NCI-H446 (cell line): ENCODE data around the gene ZNF628.

Experiments
- DNase-seq, 2 experiments: peaks; one replicate each; lab custom pipeline; 2025; lab: John Stamatoyannopoulos, UW

Gene ZNF628

DNA sequence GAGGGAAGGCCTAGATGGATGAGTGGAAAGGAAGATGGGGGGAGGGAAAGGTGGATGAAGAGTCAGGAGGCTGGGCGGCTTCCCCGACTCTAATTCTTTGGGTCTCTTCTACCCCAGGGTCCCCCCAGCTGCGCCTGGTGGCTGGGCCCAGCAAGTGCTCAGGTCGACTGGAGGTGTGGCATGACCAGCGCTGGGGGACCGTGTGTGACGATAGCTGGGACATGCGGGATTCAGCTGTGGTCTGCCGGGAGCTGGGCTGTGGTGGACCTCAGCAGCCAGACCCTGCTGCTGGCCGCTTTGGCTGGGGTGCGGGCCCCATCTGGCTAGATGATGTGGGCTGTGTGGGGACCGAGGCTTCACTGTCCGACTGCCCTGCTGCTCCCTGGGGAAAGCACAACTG lies 21.3 kb downstream of the ZNF628 start:
- no peak for DNase-seq

DNA sequence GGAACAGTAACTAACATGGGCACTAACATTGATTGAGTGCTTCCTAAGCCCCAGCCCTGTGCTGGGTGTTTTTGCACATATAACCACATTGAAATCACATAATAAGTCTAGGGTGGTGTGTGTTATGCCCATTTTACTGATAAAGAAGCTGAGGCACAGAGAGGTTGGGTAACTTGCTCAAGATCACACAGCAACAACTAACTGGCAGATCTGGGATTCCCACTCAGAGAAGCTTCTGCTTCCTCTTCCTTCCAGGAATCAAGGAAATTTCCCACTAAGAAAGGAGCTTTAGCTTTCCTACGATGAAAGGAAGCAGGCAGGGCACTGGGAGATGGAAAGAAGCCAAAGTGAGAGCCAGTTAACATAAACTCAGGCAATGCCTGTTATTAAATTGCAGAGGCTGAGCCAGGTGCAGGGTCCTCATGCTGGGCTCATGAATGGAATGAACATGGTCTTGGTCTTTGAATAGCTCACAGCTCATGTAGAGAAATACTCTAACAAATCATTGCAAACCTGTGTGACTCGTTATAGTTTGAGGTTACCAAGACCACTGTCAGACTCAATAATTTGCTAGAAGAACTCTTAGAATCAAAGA lies 21.9 kb downstream of the ZNF628 start:
- DNase-seq: no peak

DNA sequence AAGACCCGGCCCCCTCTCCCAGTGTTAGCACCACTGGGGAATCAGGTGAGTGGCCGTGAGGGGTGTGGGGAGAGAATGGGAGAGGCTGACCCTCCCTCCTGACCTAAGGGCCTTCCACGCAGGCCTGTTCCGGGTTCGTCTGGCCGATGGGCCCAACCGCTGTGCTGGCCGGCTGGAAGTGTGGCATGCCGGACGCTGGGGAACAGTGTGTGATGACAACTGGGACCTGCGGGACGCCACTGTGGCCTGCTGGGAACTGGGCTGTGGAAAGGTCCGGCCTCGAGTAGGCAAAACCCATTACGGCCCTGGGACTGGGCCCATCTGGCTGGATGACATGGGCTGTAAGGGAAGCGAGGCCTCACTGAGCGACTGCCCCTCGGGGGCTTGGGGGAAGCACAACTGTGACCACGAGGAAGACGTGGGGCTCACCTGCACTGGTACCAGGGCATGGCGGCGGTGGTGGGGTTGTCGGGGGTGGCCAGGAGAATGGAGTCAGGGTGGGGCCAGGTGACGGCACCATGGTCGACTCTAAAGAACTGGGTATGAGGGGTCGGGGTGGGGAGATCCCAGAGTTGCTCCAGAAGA lies 24.0 kb downstream of the ZNF628 start:
- DNase-seq: no peak

DNA sequence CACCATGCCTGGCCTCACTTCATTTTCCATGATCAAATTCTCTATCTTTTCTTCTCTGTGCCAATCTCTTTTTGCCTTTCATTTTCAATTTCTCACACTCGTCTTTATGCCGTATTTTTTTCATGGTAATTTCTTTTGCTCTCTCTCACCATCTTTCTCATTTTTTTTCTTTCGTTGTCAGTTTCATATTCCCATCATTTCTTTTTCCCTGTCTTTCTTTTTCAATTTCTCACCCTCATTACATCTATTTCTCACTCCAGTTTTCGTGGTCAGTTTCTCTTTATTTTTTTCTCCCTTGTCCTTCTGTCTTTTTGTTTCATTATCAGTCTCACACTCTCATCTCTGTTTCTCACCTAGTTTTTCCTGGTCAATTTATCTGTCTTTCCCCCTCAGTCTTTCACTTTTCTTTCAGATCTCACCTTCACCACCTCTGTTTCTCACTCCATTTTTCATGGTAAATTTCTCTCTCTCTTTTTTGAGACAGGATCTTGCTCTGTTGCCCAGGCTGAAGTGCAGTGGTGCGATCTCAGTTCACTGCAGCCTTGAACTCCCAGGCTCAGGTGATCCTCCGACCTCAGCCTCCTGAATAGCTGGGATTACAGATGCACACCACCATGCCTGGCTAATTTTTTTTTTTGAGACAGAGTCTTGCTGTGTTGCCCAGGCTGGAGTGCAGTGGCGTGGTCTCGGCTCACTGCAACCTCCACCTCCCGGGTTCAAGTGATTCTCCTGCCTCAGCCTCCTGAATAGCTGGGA lies 26.0 kb downstream of the ZNF628 start:
- no peak for DNase-seq

DNA sequence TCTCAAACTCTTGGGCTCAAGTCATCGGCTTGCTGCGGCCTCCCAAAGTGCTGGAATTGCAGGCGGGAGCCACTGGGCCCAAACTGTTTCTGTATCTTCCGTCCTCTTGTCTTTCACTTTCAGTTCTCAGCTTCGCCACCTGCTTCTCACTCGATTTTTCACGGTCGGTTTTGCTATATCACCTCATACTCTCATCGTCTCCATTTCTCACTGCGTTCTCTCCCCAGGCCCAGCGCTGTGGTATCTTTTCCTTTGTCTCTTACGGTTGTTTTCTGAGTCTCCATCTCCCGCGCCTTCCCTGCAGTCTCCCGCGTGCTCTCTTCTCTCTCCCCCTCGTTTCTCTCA lies 26.7 kb downstream of the ZNF628 start:
- DNase-seq: no peak

DNA sequence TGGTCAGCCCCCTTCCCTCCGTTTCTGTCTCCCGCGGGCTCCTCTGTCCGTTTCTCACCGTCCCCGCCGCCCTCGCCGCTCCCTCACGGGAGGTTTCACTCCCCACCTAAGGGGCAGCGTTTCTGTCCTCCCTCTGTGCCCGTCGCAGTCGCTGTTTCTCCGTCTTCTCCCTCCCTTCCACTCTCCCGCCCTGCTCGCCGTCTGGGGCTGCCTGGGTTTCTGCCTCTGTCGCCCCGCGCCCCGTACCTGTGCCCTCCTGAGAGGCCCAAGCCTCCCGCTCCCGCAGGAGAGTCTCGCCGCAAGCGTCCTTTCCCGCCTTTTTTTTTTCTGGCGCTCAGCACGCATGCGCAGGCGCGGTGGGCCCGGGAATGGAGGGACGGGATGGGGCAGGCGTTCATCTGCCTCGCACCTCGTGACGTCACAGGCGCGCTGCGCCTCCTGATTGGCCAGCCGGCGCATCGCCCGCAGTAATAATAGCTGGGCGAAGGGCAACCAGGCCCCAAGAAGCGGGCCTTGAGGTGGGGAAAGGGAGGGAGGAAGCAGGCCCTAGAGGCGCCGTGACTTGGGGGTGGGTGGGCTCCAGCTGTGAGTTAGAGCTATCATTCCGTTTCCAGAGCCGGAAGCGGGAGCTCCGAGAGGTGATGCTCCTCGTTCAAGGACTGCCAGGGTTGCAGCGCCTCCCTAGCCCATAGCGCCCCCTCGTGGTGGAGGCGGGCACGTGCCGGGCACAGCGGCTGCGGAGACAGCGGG lies 27.3 kb downstream of the ZNF628 start:
- peak; percentile 88 to 96 for DNase-seq

DNA sequence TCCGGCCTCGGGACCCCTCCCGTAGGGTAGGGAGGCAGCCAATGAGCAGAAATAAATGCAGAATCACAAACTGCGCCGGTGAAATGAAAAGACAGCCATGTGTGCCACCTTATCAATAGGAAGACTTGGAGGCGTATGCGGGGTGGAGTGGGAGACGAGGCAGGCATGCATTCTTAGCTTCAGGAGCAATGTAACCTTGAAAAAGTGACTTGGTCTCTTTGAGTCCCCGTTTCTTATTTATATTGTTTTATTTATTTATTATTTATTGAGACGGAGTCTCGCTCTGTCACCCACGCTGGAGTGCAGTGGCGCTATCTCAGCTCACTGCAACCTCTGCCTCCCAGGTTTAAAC lies 27.8 kb downstream of the ZNF628 start:
- no peak for DNase-seq

DNA sequence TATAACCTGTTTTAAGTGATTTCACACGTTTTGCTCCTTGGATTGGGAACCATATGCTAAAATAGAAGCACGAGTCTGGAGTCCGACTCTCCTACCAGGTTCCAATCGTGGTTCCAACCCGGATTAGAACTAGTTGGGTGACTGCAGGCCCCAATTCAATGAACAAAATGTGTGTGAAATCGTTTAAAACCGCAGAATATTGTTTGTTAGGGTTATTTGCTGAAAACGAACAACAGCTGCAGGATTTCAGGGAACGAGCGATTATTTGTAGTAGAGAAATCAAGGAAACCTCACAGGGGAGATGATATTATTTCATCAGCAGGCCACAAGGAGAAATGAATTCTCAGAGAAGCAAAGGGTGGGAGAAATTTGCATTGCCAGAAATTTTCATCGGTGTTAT lies 28.6 kb downstream of the ZNF628 start:
- no peak for DNase-seq

DNA sequence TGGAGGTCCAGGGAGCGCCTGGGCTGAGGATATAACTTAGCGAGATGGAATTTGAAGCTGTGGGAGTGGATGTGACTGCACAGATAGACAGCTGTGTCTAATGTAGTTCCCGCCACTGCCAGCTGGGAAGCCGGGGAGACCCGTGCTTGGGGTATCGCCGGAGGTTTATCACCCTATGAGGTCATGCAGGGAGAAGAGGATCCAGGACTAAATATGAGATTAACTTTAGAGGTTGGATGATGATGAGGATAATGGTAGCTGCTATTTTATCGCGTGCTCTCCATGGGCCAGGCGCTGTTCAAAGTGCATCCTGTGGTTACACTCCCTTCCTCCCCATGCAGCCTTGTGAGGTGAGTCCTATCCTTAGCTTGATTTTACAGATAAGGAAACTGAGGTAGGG lies 31.7 kb downstream of the ZNF628 start:
- no peak for DNase-seq

DNA sequence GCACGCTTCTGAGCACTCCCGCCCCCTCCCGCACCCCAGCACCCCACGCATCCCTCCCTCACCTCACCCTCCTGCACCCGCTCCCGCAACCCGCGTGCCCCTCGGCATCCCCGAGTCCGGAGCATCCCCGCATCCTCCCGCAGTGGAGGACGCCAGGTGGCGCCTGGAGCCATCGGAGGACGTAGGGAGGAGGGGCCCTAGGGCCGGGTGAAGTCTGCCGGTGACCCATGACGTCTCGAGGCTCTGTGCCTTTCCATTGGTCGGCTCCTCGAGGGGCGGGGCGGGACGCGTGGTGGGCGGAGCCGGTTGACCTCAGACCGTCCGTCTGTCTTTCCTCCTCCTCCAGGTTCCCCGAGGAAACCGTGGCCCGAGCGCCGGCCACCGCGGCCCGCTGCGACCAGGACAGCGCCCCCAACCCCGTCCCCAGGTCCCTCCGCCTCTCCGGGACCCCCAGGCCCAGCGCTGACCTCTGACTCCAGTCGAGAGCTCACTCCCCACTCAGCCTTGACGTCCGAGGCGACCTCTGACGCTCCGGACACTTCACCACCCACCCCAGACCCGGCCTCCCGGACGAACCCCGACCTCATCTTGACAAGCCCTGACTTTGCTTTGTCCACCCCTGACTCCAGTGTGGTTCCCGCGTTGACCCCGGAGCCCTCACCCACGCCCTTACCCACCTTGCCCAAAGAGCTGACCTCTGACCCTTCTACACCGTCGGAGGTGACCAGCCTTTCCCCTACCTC lies 40.6 kb downstream of the ZNF628 start:
- DNase-seq: peak; percentile 87 to 97

DNA sequence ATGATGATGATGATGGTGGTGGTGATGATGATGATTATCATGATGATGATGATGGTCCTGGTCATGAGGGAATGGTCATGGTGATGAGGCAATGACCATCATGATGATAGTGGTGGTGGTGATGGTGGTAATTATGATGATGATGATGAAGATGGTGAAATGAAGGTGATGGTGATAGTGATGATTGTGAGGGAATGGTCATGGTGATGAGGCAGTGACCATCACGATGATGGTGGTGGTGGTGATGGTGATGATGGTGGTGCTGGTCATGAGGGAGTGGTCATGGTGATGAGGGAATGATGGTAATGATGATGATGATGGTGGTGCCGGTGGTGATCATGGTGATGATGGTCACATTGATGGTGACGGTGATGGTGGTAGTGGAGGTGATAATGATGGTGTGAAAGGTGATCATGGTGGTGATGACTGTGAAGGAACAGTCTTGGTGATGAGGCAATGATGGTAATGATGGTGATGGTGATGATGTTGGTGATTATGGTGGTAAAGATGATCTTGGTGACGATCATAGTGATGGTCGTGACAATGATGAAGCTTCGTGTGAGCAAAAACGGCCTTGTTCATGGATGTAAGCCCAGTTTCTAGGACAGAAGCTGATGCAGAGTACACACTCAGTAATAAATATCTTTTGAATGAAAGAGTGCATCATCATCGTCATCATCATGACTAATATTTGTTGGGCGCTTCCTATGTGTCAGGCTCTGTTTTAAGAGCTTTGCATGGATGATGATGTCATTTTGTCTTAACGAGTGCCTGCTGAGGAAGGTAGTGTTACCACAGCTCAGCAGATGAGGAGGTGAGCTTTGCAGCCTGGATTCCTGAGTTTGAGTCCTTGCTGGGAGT lies 43.3 kb downstream of the ZNF628 start:
- no peak for DNase-seq

DNA sequence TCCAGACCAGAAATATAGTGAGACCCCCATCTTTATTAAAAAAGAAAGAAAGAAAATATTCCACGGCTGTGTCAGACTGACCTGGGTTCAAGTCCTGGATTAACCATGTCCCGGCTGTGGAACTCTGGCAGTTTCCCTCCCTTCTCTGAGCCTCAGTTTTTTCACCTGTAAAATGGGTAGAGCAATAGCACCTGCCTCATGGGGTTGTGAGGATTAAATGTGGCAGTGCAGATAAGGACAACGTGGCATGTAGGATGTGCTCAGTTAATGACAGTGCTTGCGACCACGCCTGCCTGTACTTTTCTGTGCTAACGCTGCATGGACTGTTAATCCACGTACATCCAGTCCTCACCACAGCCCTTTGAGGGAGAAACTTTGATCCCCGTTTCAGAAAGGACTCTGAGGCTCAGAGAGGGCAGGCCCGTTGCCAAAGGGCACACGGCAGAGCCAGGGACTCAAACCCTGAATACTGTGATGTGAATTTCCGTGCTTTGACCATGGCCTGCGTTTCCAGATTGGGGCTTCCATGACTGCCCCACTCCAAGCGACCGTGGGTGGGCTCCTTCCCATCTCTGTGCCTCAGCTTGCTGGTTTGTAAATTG lies 44.4 kb downstream of the ZNF628 start:
- no peak for DNase-seq

DNA sequence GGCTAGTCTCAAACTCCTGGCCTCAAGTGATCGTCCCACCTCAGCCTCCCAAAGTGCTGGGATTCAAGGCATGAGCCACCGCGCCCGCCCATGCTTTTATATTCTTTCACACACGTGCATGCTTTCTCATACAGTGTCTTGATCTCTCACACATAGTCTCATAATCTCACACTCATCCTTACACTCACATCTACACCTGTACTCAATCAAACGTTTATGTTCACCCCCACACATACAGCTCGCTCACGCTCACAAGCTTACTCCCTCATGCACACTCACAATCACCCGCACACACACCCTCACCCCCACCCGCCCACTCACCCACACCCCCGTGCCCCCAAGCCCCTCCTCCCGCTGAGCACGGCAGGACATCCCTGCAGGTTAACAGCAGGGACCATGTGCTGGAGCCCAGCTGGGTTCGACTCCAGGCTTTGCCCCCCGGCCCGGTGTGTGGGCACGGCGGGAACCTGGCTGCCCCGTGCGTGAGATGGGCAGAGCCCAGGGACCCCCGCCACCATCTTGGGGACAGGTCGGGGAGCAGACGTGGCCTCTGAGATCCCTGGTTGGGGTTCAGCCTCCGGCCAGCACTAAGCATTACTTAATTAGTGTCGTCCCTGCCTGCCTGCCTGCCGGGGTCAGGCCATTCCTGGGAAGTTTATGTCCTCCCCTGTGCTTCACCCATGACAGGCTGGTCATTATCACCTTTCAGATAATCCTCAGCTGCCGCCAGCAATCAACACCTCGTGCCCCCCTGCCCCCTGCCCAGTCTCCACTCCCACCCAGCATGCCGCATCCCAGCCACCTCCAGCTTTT lies 49.1 kb downstream of the ZNF628 start:
- no peak for DNase-seq

DNA sequence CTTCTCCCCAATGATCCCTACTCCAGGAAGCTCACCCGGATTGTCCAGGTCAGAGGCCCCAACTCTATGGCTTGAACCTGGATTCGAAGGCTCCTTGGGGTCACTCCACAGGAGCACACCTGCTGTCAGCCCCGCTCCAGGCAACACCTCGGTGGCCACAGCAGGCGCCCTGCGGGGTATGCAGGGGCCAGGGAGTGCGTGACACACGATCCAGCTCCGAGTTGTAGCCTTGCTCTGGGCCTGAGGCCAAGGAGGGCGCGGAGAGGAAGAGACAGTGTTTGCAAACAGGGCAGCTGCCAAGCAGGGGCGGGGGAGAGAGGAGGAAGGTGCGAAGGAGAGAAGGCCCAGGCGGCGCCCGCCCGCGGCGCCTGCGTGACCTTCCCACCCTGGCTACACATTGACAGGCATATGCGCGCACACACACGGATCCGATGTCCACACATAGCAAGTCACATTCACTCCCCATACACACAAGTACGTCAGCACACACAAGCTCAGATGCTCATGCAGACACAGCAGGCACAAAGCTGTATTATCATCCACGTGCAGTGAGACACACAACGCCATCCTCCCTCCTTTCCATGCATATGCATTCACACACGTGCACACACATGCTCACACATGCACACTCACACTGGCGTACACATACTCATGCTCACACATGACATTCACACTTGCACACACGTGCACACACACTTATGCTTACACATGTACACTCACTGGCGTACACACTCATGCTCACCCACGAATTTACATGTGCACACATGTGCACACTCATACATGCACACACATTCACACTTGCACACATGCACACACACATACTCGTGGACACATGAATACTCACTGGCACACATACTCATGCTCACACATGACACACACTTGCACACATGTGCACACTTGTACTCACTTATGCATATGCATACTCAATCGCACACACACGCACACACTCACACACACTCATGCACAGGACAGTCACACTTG lies 50.1 kb downstream of the ZNF628 start:
- peak; percentile 35 to 70 for DNase-seq

DNA sequence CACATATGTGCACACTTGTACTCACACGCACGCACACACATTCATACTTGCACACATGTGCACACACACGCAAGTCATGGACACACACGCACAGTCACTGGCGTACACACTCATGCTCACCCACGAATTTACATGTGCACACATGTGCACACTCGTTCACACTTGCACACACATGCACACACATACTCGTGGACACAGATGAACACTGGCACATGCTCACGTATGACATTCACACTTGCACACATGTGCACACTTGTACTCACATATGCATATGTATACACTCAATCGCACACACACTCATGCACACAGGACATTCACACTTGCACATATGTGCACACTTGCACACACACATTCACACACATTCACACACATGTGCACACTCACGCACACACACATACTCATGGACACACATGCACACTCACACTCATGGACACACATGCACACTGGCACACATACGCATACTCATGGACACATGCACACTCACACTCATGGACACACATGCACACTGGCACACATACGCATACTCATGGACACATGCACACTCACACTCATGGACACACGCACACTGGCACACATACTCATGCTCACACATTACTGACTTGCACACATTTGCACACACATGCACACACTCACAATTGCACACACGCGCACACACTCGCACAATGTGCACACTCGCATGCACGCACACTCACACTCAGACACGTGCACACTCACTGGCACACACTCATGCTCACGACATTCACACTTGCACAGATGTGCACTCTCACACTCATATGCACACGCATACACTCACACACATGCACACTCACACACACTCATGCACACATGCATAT lies 51.0 kb downstream of the ZNF628 start:
- DNase-seq: no peak

DNA sequence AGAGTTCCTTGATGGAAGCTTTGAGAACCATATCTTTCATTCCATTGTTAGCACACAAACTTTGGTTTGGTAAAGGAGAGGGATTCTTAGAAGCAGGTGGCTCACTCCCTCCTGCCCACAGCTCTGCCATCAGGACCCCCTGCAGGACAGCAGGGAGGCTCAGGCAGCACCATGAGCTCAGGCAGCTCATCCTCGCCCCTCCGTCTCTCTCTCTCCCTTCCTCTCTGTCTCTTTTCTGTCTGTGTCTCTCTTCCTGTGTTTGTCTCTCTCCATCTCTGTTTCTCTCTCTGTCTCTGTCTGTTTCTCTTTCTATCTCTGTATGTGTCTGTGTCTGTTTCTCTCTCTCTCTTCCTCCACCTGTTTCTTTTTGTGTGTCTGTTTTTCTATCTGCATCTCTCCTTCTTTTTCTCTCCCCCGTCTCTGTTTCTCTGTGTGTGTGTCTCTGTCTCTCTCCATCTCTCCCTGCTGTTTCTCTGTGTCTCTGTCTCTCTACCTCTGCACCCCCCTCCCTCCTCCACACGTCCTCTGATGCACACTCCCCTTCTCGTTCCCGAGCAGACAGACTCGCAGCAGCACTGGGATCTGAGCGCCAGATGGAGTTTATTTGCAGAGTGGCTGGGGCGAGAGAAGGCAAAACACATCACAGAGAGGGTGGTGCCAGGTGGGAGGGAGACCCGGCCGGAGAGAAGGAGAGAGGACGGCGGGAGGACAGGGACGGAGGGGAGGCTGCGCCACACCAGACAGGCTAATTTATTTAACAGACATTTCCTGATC lies 51.8 kb downstream of the ZNF628 start:
- peak; percentile 37 to 81 for DNase-seq

DNA sequence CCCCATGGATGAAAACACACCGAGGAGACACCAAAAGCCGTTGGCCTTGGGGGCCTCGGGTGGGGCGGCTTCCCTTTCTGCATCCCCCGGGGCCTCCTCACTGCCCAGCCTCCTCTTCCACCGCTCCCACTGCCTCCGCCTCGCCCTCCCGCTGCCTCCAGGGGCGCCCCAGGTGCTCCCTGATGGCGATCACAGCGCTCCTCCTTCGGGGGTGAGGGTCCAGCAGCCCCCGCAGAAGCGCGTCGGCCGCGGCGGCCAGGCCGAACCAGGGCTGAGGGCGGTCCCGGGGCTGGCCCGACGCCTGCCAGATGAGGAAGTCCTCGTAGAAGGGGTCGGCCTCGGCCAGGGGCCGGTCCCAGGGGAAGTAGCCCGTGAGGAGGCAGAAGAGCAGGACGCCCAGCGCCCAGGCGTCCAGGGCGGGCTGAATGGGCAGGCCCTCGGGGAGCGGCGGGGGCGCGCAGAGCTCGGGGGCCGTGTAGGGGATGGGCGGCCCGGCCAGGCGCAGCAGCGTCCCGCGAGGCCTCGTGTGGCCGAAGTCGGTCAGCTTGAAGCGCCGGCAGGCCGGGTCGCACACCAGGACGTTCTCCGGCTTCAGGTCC lies 53.3 kb downstream of the ZNF628 start:
- no peak for DNase-seq
